Sigmoid colon (tissue), 7 donors: ENCODE results near the gene SPRR4. TPM values are rescaled to one million over a fixed set of nuclear protein-coding genes. Genes with fewer than 3 reads are reported as not detected.

ENCODE experiments used
- DNase-seq: peaks from one replicate; pipeline ENCODE4 v3.0.0-alpha.2; 2019
- H3K27ac ChIP-seq, 4 donors: fragments of 200-600 bp; sonication (generic); one replicate each; pipeline ENCODE4 v1.5.1; 2016 to 2019; ENCODE audit warnings: mild to moderate bottlenecking in 1 of 4
- H3K27me3 ChIP-seq, 3 donors: fragments of 200-600 bp; sonication (generic); one replicate each; pipeline ENCODE4 v1.5.1; 2019; ENCODE audit warnings: mild to moderate bottlenecking in 1 of 3
- H3K36me3 ChIP-seq, 4 donors: fragments of 200-600 bp; sonication (generic); one replicate each; pipeline ENCODE4 v1.5.1; 2016 to 2019
- H3K4me1 ChIP-seq, 4 donors: fragments of 200-600 bp; sonication (generic); one replicate each; pipeline ENCODE4 v1.5.1; 2017 to 2019
- H3K4me3 ChIP-seq, 4 donors: fragments of 200-600 bp; sonication (generic); one replicate each; pipeline ENCODE4 v1.5.1; 2017 to 2019; ENCODE audit warnings: mild to moderate bottlenecking in 2 of 4, moderate library complexity in 1 of 4
- H3K9me3 ChIP-seq, 4 donors: fragments of 200-600 bp in 3 of 4; sonication (generic) in 3 of 4; one replicate each; pipeline versions ENCODE4 v1.5.1 to v1.6.1; 2013 to 2019
- EP300 ChIP-seq, 4 donors: sonication (generic); formaldehyde crosslinking; IDR thresholded peaks; one replicate each; pipeline ENCODE4 v1.6.1; 2017; ENCODE audit warnings: antibody characterized with exemption in 4 of 4
- POLR2A ChIP-seq, 2 donors: fragments of 450-650 bp; IDR thresholded peaks; one replicate each; pipeline ENCODE4 v1.6.1; 2016; ENCODE audit warnings: antibody characterized with exemption in 2 of 2, mild to moderate bottlenecking in 2 of 2, moderate library complexity in 2 of 2
- POLR2AphosphoS5 ChIP-seq, 4 donors: sonication (generic); formaldehyde crosslinking; IDR thresholded peaks; one replicate each; pipeline ENCODE4 v1.6.1; 2017; ENCODE audit warnings: antibody characterized with exemption in 4 of 4
- WGBS, 2 donors: extraction: QIAGEN DNeasy Blood & Tissue Kit; methylation state at CpG; one replicate each; pipeline ENCODE4 v1.1.7; 2013; 5-methylcytosine and 5-hydroxymethylcytosine counted together
- intact Hi-C: fragments of 100-400 bp; cut with DNase I; formaldehyde crosslinking; loops from one replicate; pipeline ENCODE4 v1.15.1; 2023
- polyA plus RNA-seq, 3 donors: library from polyadenylated mRNA; stranded (reverse); fragments of 200-250 nt; gene quantifications; one replicate each; pipeline ENCODE4 v1.2.3, GENCODE V29; 2013
- total RNA-seq, 4 donors: library from RNA; depleted of rRNA; stranded (reverse); fragments of >200 nt; gene quantifications; one replicate each; pipeline ENCODE4 v1.1.0, GENCODE V29; 2016
- TF ChIP-seq, protein P1 (sequence below), 4 experiments: fragments of 450-650 bp in 3 of 4; fragments of 200-600 bp in 1 of 4; IDR thresholded peaks; one replicate each; pipeline ENCODE4 v1.5.1; 2016 to 2019; ENCODE audit warnings: antibody characterized with exemption in 4 of 4, mild to moderate bottlenecking in 3 of 4, moderate library complexity in 2 of 4
- donor health status: healthy with polysubstance abuse.
- donor health status: Bipolar disorder and iron deficiency.
- donor health status: healthy.

SPRR4 gene, protein sequence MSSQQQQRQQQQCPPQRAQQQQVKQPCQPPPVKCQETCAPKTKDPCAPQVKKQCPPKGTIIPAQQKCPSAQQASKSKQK
- not detected for total RNA-seq
- polyA plus RNA-seq, result not detected

DNA sequence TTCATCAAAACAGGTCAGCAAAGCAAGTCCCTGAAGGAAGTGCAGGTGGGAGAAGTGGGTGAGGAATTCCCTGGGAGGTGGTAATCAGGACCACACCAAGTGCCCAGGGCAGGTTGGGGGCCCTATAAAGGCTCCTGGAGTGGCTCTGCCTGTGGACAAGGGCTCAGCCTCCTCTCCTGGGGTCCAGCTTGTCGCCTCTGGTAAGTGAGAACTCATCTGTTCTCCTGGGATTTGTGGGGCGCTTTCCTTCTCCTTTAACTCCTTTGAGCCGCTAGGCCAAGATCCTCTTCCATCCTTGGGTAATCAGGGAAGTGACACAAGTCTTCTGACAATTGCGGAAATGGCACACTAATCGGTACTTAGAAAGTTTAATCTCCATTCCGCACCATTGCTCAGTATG is at the start of gene SPRR4:
Gene SPRR4, plus strand, starts transcription at position 154 of the 400 bp plus-strand sequence. CDS start 1,243 bp downstream, outside the sequence.
- Histone ChIP-seq H3K9me3 (no peaks in the 10 kb centered on the region), H3K27me3 (no peaks in the 10 kb centered on the region), H3K27ac (no peak within 1 kb of the TSS), H3K4me1 (no peaks in the 10 kb centered on the region), H3K4me3 (no peak within 1 kb of the TSS), H3K36me3 (no peaks in the 10 kb centered on the region)
- intact Hi-C loops, result no loop called here
- DNase-seq, result no peak
- TF ChIP-seq, protein P1, sequence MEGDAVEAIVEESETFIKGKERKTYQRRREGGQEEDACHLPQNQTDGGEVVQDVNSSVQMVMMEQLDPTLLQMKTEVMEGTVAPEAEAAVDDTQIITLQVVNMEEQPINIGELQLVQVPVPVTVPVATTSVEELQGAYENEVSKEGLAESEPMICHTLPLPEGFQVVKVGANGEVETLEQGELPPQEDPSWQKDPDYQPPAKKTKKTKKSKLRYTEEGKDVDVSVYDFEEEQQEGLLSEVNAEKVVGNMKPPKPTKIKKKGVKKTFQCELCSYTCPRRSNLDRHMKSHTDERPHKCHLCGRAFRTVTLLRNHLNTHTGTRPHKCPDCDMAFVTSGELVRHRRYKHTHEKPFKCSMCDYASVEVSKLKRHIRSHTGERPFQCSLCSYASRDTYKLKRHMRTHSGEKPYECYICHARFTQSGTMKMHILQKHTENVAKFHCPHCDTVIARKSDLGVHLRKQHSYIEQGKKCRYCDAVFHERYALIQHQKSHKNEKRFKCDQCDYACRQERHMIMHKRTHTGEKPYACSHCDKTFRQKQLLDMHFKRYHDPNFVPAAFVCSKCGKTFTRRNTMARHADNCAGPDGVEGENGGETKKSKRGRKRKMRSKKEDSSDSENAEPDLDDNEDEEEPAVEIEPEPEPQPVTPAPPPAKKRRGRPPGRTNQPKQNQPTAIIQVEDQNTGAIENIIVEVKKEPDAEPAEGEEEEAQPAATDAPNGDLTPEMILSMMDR (IDR thresholded peaks at IDR 0.05), result no peak
- WGBS, 2 donors, result 90 to 91% methylated on average over 6 of the region's 6 CpGs

DNA sequence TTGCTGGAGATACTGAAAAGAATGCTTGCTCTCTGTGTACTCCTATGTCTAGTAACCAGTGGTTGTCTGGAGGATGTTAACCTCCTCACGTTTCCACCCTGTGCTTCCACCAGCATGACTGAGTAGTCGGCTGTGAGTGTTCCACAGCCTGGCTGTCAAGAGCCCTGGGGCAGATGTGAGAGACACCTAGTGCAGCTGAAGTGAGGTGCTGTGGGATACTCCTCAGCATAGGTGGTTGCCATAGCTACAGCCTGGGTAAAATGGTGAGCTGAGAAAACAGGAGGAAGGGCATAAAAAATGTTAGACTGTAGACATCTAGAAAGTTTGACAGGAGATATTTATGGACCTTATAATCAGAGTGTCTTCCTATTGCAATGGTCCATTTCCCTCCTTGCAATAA is 46.3 kb upstream of the SPRR4 start:
- DNase-seq, result no peak
- H3K27me3 ChIP-seq, result no peaks in the 10 kb centered on the region
- intact Hi-C loops, result no loop called here
- H3K36me3 ChIP-seq, result no peaks in the 10 kb centered on the region
- no peak overlapping the region for H3K4me3 ChIP-seq
- 40 to 62% methylated on average over 2 of the region's 2 CpGs for WGBS, 2 donors
- H3K4me1 ChIP-seq, result no peaks in the 10 kb centered on the region
- TF ChIP-seq EP300 (IDR thresholded peaks at IDR 0.05) (no peak), POLR2AphosphoS5 (IDR thresholded peaks at IDR 0.05) (no peak), POLR2A (IDR thresholded peaks at IDR 0.05) (no peak)
- TF ChIP-seq, protein P1 (IDR thresholded peaks at IDR 0.05), result no peak
- no peaks in the 10 kb centered on the region for H3K9me3 ChIP-seq
- no peak overlapping the region for H3K27ac ChIP-seq

DNA sequence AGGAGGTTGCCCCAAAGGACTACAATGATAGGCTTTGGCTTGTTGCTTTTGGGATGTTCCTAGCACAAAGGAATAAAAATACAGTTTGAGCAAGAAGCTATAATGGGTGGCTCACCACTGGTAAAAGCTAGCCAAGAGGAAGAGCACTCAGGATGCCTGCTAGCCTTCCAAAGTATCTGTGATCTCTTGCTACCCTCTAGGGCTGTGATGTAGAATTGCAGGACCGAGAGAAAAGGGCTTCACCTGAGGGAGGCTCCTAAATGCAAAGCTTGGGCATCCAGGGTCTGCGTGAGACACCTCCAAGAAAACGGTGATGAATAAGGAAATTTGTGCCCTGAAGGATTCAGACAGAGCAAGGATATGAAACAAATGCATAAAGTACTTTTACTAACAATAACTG is 44.4 kb upstream of the SPRR4 start:
- Histone ChIP-seq H3K27me3 (no peaks in the 10 kb centered on the region), H3K4me3 (no peak overlapping the region), H3K27ac (no peak overlapping the region), H3K36me3 (no peaks in the 10 kb centered on the region), H3K4me1 (no peaks in the 10 kb centered on the region), H3K9me3 (no peaks in the 10 kb centered on the region)
- no peak for DNase-seq
- WGBS, 2 donors, result 67 to 75% methylated on average over 3 of the region's 3 CpGs
- intact Hi-C loops, result no loop called here
- TF ChIP-seq, protein P1 (IDR thresholded peaks at IDR 0.05), result no peak
- TF ChIP-seq POLR2AphosphoS5 (IDR thresholded peaks at IDR 0.05) (no peak), POLR2A (IDR thresholded peaks at IDR 0.05) (no peak), EP300 (IDR thresholded peaks at IDR 0.05) (no peak)

DNA sequence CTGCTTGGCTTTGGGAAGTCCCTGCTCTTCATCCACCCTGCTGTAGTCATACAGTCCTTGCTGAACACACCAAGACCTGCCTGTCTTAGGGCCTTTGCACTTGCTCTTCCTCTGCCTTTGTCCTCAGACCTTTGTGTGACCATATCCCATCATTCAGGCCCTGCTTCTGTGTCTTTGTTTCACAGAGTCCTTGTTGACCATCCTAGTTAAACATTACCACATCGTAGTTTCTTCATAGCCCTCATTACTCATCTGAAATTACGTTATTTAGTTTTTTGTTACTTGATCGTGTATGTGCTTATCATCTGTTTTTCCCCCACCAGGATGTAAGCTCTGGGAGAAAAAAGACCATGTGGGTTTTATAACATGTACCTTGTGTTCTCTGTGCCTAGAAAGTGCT is 41.8 kb upstream of the SPRR4 start:
- H3K4me1 ChIP-seq, result no peaks in the 10 kb centered on the region
- H3K27ac ChIP-seq, result no peak overlapping the region
- TF ChIP-seq EP300 (IDR thresholded peaks at IDR 0.05), result no peak
- TF ChIP-seq, protein P1 (IDR thresholded peaks at IDR 0.05), result no peak
- TF ChIP-seq POLR2A (IDR thresholded peaks at IDR 0.05), result no peak
- no peak for TF ChIP-seq POLR2AphosphoS5 (IDR thresholded peaks at IDR 0.05)
- 27 to 75% methylated on average over 3 of the region's 3 CpGs for WGBS, 2 donors
- no peaks in the 10 kb centered on the region for H3K27me3 ChIP-seq
- no peaks in the 10 kb centered on the region for H3K36me3 ChIP-seq
- intact Hi-C loops, result no loop called here
- no peaks in the 10 kb centered on the region for H3K9me3 ChIP-seq
- no peak overlapping the region for H3K4me3 ChIP-seq
- DNase-seq, result no peak

- Histone ChIP-seq H3K9me3 (no peaks in the 10 kb centered on the region), H3K4me3 (no peak overlapping the region), H3K27ac (no peak overlapping the region), H3K4me1 (no peaks in the 10 kb centered on the region), H3K36me3 (no peaks in the 10 kb centered on the region), H3K27me3 (no peaks in the 10 kb centered on the region)
- intact Hi-C loops, result no loop called here
- WGBS, 2 donors, result 74 to 75% methylated on average over 4 of the region's 4 CpGs
- no peak for TF ChIP-seq POLR2AphosphoS5 (IDR thresholded peaks at IDR 0.05)
- TF ChIP-seq, protein P1 (IDR thresholded peaks at IDR 0.05), result no peak
- no peak for TF ChIP-seq POLR2A (IDR thresholded peaks at IDR 0.05)
- TF ChIP-seq EP300 (IDR thresholded peaks at IDR 0.05), result no peak
- DNase-seq, result no peak
These were observed 38.2 kb upstream of the SPRR4 start for GRCh38 chr1:152932170-152932811.
